ENCODE data around the gene CLSTN2.

CLSTN2 gene

DNA sequence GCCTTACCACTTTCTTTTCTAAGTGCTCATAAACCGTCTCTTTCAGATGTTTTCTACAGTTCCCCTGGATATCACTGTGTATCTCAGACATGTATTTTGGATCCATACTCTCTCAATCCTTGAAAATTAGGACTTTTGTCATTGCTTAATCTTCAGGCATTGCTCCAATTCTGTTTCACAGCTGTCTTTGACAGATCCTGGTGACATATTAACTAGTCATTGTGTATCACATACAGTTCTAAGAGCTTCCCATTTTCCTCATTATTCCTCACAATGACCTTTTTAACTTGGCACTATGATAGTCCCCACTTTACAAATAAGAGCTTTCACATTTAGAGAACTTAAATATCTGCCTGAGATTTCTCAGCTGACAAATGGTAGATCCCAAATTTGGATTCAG, 151.7 kb downstream of the CLSTN2 start:
- no peak overlapping the region for H2AFZ ChIP-seq (ENCODE audit: low read depth, low read length)
- H3K36me3 ChIP-seq (ENCODE audit: insufficient read depth, low read length): no peaks in the 10 kb centered on the region
- H3K27me3 ChIP-seq (ENCODE audit: insufficient read depth, low read length): no peaks in the 10 kb centered on the region
- H3K4me3 ChIP-seq (ENCODE audit: low read length): no peak overlapping the region
- H3K4me1 ChIP-seq (ENCODE audit: insufficient read depth, low read length): no peaks in the 10 kb centered on the region
- no peaks in the 10 kb centered on the region for H3K9me3 ChIP-seq (ENCODE audit: low read length)

GRCh38 chr3:140088058-140088457, 153.1 kb downstream of the CLSTN2 start:
- H3K4me1 ChIP-seq (ENCODE audit: insufficient read depth, low read length): no peaks in the 10 kb centered on the region
- H2AFZ ChIP-seq (ENCODE audit: low read depth, low read length): no peak overlapping the region
- H3K9me3 ChIP-seq (ENCODE audit: low read length): no peaks in the 10 kb centered on the region
- no peaks in the 10 kb centered on the region for H3K36me3 ChIP-seq (ENCODE audit: insufficient read depth, low read length)
- no peak overlapping the region for H3K4me3 ChIP-seq (ENCODE audit: low read length)
- H3K27me3 ChIP-seq (ENCODE audit: insufficient read depth, low read length): no peaks in the 10 kb centered on the region

GRCh38 chr3:140088513-140088912, 153.5 kb downstream of the CLSTN2 start:
- Histone ChIP-seq H3K36me3 (ENCODE audit: insufficient read depth, low read length) (no peaks in the 10 kb centered on the region), H3K4me1 (ENCODE audit: insufficient read depth, low read length) (no peaks in the 10 kb centered on the region), H2AFZ (ENCODE audit: low read depth, low read length) (no peak overlapping the region), H3K27me3 (ENCODE audit: insufficient read depth, low read length) (no peaks in the 10 kb centered on the region), H3K4me3 (ENCODE audit: low read length) (no peak overlapping the region), H3K9me3 (ENCODE audit: low read length) (no peaks in the 10 kb centered on the region)

DNA sequence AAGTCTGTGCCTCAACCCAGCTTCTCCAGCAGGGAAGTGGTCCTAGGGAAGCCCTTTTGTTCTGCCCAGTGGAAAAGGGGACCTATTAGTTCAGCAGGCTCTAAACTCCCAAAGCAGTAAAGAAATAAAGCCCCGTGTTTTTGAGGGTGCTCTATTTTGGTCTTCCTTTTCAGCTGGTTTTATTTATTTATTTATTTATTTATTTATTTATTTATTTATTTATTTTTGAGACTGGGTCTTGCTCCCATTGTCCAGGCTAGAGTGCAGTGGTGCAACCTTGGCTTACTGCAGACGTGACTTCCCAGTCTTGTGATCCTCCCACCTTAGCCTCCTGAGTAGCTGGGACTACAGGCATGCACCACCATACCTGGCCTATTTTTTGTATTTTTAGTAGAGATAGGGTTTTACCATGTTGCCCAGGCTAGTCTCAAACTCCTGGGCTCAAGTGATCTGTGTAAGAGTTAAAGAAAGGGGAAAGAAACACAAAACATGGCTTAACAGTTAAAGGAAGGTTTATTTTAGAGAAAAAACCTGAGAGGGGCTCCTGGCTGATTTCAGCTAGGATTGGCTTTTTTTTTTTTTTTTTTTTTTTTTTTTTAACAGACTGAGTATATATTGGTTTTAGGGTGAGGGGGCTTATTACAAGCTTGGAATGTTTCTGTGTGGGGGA, 154.6 kb downstream of the CLSTN2 start:
- Histone ChIP-seq H3K4me1 (ENCODE audit: insufficient read depth, low read length) (no peaks in the 10 kb centered on the region), H3K36me3 (ENCODE audit: insufficient read depth, low read length) (no peaks in the 10 kb centered on the region), H3K9me3 (ENCODE audit: low read length) (no peaks in the 10 kb centered on the region), H2AFZ (ENCODE audit: low read depth, low read length) (no peak overlapping the region), H3K4me3 (ENCODE audit: low read length) (no peak overlapping the region), H3K27me3 (ENCODE audit: insufficient read depth, low read length) (no peaks in the 10 kb centered on the region)

GRCh38 chr3:140091143-140091542, 156.2 kb downstream of the CLSTN2 start:
- no peaks in the 10 kb centered on the region for H3K27me3 ChIP-seq (ENCODE audit: insufficient read depth, low read length)
- no peaks in the 10 kb centered on the region for H3K4me1 ChIP-seq (ENCODE audit: insufficient read depth, low read length)

GRCh38 chr3:140092848-140093536, 158.0 kb downstream of the CLSTN2 start:
- Histone ChIP-seq H2AFZ (ENCODE audit: low read depth, low read length) (no peak overlapping the region), H3K27me3 (ENCODE audit: insufficient read depth, low read length) (no peaks in the 10 kb centered on the region), H3K9me3 (ENCODE audit: low read length) (no peaks in the 10 kb centered on the region), H3K36me3 (ENCODE audit: insufficient read depth, low read length) (no peaks in the 10 kb centered on the region), H3K4me1 (ENCODE audit: insufficient read depth, low read length) (no peaks in the 10 kb centered on the region), H3K4me3 (ENCODE audit: low read length) (no peak overlapping the region)

More at GRCh38 chr3:140091143-140091542, 156.2 kb downstream of the CLSTN2 start:
- Histone ChIP-seq H2AFZ (ENCODE audit: low read depth, low read length) (no peak overlapping the region), H3K36me3 (ENCODE audit: insufficient read depth, low read length) (no peaks in the 10 kb centered on the region), H3K9me3 (ENCODE audit: low read length) (no peaks in the 10 kb centered on the region), H3K4me3 (ENCODE audit: low read length) (no peak overlapping the region)

DNA sequence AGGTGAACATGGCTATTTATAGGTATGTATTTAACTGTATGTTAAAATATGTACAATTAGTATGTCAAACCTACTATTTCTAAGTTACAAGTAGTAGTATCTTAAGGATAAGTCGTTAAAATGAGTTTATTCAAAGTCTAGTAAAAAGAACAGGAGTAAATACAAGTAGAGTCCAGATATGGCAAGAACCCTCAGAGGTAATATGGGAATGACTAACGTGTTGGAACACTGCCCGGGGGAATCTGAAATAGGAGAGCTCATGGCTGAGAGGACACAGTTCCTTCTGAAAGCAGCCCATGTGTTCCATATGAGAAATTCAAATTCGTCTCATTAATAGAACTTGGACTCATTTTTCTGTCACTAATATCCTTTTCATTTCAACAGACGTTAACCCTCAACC, 158.8 kb downstream of the CLSTN2 start:
- H3K4me1 ChIP-seq (ENCODE audit: insufficient read depth, low read length): no peaks in the 10 kb centered on the region
- H3K36me3 ChIP-seq (ENCODE audit: insufficient read depth, low read length): no peaks in the 10 kb centered on the region
- no peak overlapping the region for H3K4me3 ChIP-seq (ENCODE audit: low read length)
- no peaks in the 10 kb centered on the region for H3K27me3 ChIP-seq (ENCODE audit: insufficient read depth, low read length)
- H2AFZ ChIP-seq (ENCODE audit: low read depth, low read length): no peak overlapping the region
- no peaks in the 10 kb centered on the region for H3K9me3 ChIP-seq (ENCODE audit: low read length)

GRCh38 chr3:140094487-140094886, 159.5 kb downstream of the CLSTN2 start:
- Histone ChIP-seq H3K36me3 (ENCODE audit: insufficient read depth, low read length) (no peaks in the 10 kb centered on the region), H2AFZ (ENCODE audit: low read depth, low read length) (no peak overlapping the region), H3K4me3 (ENCODE audit: low read length) (no peak overlapping the region), H3K9me3 (ENCODE audit: low read length) (no peaks in the 10 kb centered on the region), H3K4me1 (ENCODE audit: insufficient read depth, low read length) (no peaks in the 10 kb centered on the region), H3K27me3 (ENCODE audit: insufficient read depth, low read length) (no peaks in the 10 kb centered on the region)

DNA sequence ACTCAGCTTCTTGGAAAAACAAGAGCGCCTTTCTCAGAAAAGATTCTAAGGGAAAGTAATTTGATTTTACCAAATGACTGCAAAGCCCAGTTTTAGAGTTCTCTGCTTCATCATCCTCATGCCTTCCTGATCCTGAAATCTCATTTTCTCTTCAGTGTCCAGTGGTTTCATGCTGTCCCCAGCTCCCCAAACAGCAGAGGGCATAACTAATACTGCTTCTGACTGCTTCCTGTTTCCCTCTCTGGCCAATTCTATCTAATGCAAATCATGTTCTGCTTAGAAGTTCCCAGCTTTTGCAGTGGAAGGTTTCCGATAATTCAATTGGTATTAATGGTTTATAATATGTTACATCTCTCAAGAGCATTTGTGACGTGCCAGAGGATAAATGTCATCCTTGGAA, 161.1 kb downstream of the CLSTN2 start:
- Histone ChIP-seq H3K36me3 (ENCODE audit: insufficient read depth, low read length) (no peaks in the 10 kb centered on the region), H3K4me1 (ENCODE audit: insufficient read depth, low read length) (no peaks in the 10 kb centered on the region), H2AFZ (ENCODE audit: low read depth, low read length) (no peak overlapping the region), H3K9me3 (ENCODE audit: low read length) (no peaks in the 10 kb centered on the region), H3K27me3 (ENCODE audit: insufficient read depth, low read length) (no peaks in the 10 kb centered on the region), H3K4me3 (ENCODE audit: low read length) (no peak overlapping the region)

GRCh38 chr3:140097874-140098635, 163.1 kb downstream of the CLSTN2 start:
- Histone ChIP-seq H3K27me3 (ENCODE audit: insufficient read depth, low read length) (no peaks in the 10 kb centered on the region), H2AFZ (ENCODE audit: low read depth, low read length) (no peak overlapping the region), H3K9me3 (ENCODE audit: low read length) (no peaks in the 10 kb centered on the region), H3K36me3 (ENCODE audit: insufficient read depth, low read length) (no peaks in the 10 kb centered on the region), H3K4me3 (ENCODE audit: low read length) (no peak overlapping the region), H3K4me1 (ENCODE audit: insufficient read depth, low read length) (no peaks in the 10 kb centered on the region)

DNA sequence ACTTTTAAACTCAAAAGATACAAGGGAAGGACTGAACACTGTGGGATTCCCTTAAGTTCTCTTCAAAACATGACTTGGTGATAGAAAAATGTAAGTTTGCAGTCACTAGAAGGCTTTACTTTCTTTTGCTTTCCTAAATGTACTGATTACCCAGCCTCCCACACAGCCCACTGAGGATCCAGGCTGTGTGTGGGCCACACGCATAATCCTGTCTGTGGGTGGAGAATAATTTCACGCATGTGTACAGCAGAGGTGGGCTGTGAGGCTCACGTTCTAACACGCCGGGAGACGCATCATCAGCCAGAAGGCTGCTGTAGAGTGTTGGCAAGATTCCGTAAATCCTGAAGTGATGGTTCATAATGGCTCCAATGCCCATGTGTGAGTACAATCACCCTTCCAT, 165.5 kb downstream of the CLSTN2 start:
- no peak overlapping the region for H3K4me3 ChIP-seq (ENCODE audit: low read length)
- no peaks in the 10 kb centered on the region for H3K27me3 ChIP-seq (ENCODE audit: insufficient read depth, low read length)
- no peaks in the 10 kb centered on the region for H3K36me3 ChIP-seq (ENCODE audit: insufficient read depth, low read length)
- no peaks in the 10 kb centered on the region for H3K9me3 ChIP-seq (ENCODE audit: low read length)
- H3K4me1 ChIP-seq (ENCODE audit: insufficient read depth, low read length): no peaks in the 10 kb centered on the region
- H2AFZ ChIP-seq (ENCODE audit: low read depth, low read length): no peak overlapping the region

DNA sequence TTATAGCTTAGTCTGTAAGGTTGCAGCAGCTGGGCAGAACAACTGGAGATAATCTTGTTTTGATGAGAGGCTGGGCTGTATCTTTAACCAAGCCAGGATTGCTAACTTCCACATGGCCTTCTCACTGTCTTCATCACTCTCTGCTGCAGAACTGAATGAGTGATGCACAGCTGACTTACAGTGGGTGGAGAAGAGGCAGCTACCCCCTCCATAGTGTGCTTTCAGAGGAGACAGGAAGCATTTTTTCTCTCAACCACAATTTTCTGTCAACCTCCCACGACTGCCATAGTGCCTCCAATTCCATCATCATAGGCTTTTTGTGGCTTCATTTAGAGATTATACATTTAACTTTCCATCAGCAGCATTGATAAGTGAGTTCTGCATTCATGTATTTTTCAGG, 168.2 kb downstream of the CLSTN2 start:
- Histone ChIP-seq H3K4me3 (ENCODE audit: low read length) (no peak overlapping the region), H3K36me3 (ENCODE audit: insufficient read depth, low read length) (no peaks in the 10 kb centered on the region), H2AFZ (ENCODE audit: low read depth, low read length) (no peak overlapping the region), H3K27me3 (ENCODE audit: insufficient read depth, low read length) (no peaks in the 10 kb centered on the region), H3K9me3 (ENCODE audit: low read length) (no peaks in the 10 kb centered on the region), H3K4me1 (ENCODE audit: insufficient read depth, low read length) (no peaks in the 10 kb centered on the region)

- H2AFZ ChIP-seq (ENCODE audit: low read depth, low read length): no peak overlapping the region
- H3K9me3 ChIP-seq (ENCODE audit: low read length): no peaks in the 10 kb centered on the region
- H3K36me3 ChIP-seq (ENCODE audit: insufficient read depth, low read length): no peaks in the 10 kb centered on the region
- H3K4me1 ChIP-seq (ENCODE audit: insufficient read depth, low read length): no peaks in the 10 kb centered on the region
- no peak overlapping the region for H3K4me3 ChIP-seq (ENCODE audit: low read length)
- no peaks in the 10 kb centered on the region for H3K27me3 ChIP-seq (ENCODE audit: insufficient read depth, low read length)
Observed at GRCh38 chr3:140103986-140104645, 169.1 kb downstream of the CLSTN2 start.

Data from neuron (in vitro differentiated cells).